WTC11 (cell line): ENCODE results near the gene LSM3.

ENCODE experiments used
- ELF4 ChIP-seq: sonication (generic); formaldehyde crosslinking; IDR thresholded peaks from 2 replicates; pipeline ENCODE4 v1.8.1; 2022; ENCODE audit warnings: low read depth, mild to moderate bottlenecking, moderate library complexity, missing genetic modification reagents
- FOXK1 ChIP-seq: sonication (generic); formaldehyde crosslinking; IDR thresholded peaks from 2 replicates; pipeline ENCODE4 v1.8.0; 2022; ENCODE audit warnings: mild to moderate bottlenecking, moderate library complexity, missing genetic modification reagents
- ZNF232 ChIP-seq: sonication (generic); formaldehyde crosslinking; IDR thresholded peaks from 2 replicates; pipeline ENCODE4 v1.8.0; 2022; ENCODE audit warnings: mild to moderate bottlenecking, missing genetic modification reagents
- ZNF263 ChIP-seq: sonication (generic); formaldehyde crosslinking; IDR thresholded peaks from 2 replicates; pipeline ENCODE4 v1.8.1; 2022; ENCODE audit warnings: low read depth, mild to moderate bottlenecking, moderate library complexity, missing genetic modification reagents
- TF ChIP-seq, protein P1 (sequence below): fragments of 200-600 bp; IDR thresholded peaks from 2 replicates; pipeline ENCODE4 v1.8.0; 2022; ENCODE audit warnings: antibody characterized with exemption

GRCh38 chr3:14211621-14212020 is 33.0 kb downstream of the LSM3 start:
- TF ChIP-seq, protein P1, sequence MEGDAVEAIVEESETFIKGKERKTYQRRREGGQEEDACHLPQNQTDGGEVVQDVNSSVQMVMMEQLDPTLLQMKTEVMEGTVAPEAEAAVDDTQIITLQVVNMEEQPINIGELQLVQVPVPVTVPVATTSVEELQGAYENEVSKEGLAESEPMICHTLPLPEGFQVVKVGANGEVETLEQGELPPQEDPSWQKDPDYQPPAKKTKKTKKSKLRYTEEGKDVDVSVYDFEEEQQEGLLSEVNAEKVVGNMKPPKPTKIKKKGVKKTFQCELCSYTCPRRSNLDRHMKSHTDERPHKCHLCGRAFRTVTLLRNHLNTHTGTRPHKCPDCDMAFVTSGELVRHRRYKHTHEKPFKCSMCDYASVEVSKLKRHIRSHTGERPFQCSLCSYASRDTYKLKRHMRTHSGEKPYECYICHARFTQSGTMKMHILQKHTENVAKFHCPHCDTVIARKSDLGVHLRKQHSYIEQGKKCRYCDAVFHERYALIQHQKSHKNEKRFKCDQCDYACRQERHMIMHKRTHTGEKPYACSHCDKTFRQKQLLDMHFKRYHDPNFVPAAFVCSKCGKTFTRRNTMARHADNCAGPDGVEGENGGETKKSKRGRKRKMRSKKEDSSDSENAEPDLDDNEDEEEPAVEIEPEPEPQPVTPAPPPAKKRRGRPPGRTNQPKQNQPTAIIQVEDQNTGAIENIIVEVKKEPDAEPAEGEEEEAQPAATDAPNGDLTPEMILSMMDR: no peak
- TF ChIP-seq ZNF232 (CRISPR knock-in tag) (no peak), ZNF263 (CRISPR knock-in tag) (no peak), FOXK1 (CRISPR knock-in tag) (no peak), ELF4 (CRISPR knock-in tag) (no peak)
